Stimulated activated naive CD8-positive, alpha-beta T cell treated with anti-CD3 and anti-CD28 coated beads, Interleukin-15, amount 100 ng/mL, for 72 hours (primary cell): ENCODE data around the gene DLG2.
"Not testable (repeated sequence)": the region's sequence is repeated elsewhere in the genome, so short reads cannot be mapped to it uniquely, and the experiment has no call there.

Experiments
- ATAC-seq: fragments of 150-1000 bp; cut with Tn5 transposase; 2 replicates; pipeline ENCODE4 v1.10.0; 2021; ENCODE audit warnings: mild to moderate bottlenecking, moderate library complexity
- DNase-seq, 2 donors: peaks; one replicate each; pipeline ENCODE4 v3.0.0; 2021 to 2022
- H3K27ac Mint-ChIP-seq, 2 donors: one replicate each; pipeline ENCODE4 v1.8.0; 2022; ENCODE audit warnings: mild to moderate bottlenecking in 2 of 2, mixed read lengths in 2 of 2, moderate library complexity in 2 of 2
- H3K27me3 Mint-ChIP-seq: one replicate; pipeline ENCODE4 v1.8.0; 2022; ENCODE audit warnings: mixed read lengths
- H3K4me1 Mint-ChIP-seq: one replicate; pipeline ENCODE4 v1.8.0; 2022; ENCODE audit warnings: mild to moderate bottlenecking, mixed read lengths
- H3K4me3 Mint-ChIP-seq, 2 donors: one replicate each; pipeline ENCODE4 v1.8.0; 2022; ENCODE audit warnings: mild to moderate bottlenecking in 2 of 2, mixed read lengths in 2 of 2, moderate library complexity in 1 of 2
- H3K9me3 Mint-ChIP-seq, 2 donors: one replicate each; pipeline ENCODE4 v1.8.0; 2022; ENCODE audit warnings: mixed read lengths in 2 of 2

Gene DLG2

GRCh38 chr11:85475660-85476517, 151.3 kb downstream of the DLG2 start:
- Mint-ChIP-seq H3K4me1 (no peaks in the 10 kb centered on the region), H3K9me3 (peaks cover 1 to 9% of the 10 kb centered on the region in 2 donors), H3K27me3 (no peaks in the 10 kb centered on the region), H3K4me3 (no peak overlapping the region), H3K27ac (no peak overlapping the region)
- no peak for DNase-seq
- no peak for ATAC-seq

DNA sequence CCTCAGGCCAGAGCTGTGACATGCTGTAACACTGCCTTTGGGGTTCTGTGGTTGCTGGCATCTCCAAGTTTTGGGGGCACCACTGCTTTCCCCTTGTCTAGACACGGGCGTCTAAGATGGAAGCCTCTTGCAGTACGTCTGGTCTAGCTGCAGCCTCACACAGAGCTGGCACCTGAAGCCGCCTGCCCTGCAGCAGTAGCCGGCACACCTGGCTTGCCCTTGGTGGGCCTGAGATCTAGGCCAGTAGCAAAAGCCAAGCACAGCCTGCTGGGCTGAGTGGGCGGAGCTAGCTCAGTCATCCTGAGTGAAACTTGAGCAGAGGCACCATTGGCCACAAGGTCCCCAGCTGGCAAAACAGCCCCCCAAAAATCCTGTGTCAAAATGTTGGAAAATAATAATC, 154.2 kb downstream of the DLG2 start:
- no peaks in the 10 kb centered on the region for H3K4me1 Mint-ChIP-seq
- peak overlapping the region in 1 of 2 donors; percentile 27 for H3K27ac Mint-ChIP-seq
- no peak for ATAC-seq
- DNase-seq, result no peak
- H3K4me3 Mint-ChIP-seq, result no peak overlapping the region
- no peaks in the 10 kb centered on the region for H3K27me3 Mint-ChIP-seq
- H3K9me3 Mint-ChIP-seq, result peaks cover 22 to 23% of the 10 kb centered on the region in 2 donors

DNA sequence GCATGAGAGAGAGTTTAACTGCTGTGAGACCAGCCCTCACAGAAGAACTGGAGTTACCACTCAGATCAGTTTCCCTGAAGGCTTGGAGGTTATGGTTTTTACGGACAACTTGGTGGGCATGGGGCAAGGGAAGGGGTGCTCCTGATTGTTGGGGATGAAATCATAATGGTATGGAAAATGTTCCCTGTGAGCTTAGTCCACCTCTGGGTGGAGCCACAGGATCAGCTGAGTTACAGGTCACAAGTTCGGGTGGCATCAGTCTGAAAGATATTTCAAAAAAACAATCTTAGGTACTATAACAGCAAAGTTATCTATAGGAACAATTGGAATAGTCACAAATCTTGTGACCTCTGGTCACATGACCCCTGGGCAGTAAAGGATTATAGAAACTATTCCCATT, 162.9 kb downstream of the DLG2 start:
- Mint-ChIP-seq H3K4me3 (no peak overlapping the region), H3K27me3 (no peaks in the 10 kb centered on the region), H3K27ac (no peak overlapping the region), H3K9me3 (peaks cover 27 to 59% of the 10 kb centered on the region in 2 donors), H3K4me1 (no peaks in the 10 kb centered on the region)
- DNase-seq (no peak), ATAC-seq (no peak)

- Mint-ChIP-seq H3K27me3 (no peaks in the 10 kb centered on the region), H3K27ac (no peak overlapping the region), H3K4me1 (no peaks in the 10 kb centered on the region), H3K4me3 (no peak overlapping the region), H3K9me3 (peaks cover 51 to 74% of the 10 kb centered on the region in 2 donors)
- DNase-seq, result no peak
- ATAC-seq, result no peak
These were observed 167.8 kb downstream of the DLG2 start for GRCh38 chr11:85459304-85459703.

- no peaks in the 10 kb centered on the region for H3K4me1 Mint-ChIP-seq
- DNase-seq (no peak), ATAC-seq (no peak)
- no peak overlapping the region for H3K4me3 Mint-ChIP-seq
- H3K27ac Mint-ChIP-seq, result no peak overlapping the region
- H3K9me3 Mint-ChIP-seq, result peaks cover 4 to 7% of the 10 kb centered on the region in 2 donors
- no peaks in the 10 kb centered on the region for H3K27me3 Mint-ChIP-seq
These were observed 182.7 kb downstream of the DLG2 start for GRCh38 chr11:85444479-85444878.

DNA sequence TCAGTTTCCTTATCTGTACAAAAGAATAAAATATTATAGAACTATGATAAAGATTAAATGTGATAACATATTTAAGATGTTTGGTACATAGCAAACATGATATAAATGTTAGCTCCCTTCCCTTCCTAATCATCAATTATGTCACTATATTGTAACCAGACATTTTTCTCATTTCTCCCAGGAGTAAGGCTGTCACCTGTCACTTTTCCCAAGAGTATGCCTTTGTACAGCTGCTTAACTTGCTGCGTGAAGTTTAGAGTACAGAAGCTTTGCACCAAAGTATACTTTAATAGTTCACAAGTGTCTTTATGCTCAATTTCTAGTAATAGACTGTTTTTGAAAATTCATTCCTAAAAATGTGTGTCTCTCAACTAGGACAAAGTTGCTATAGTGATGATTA, 186.9 kb downstream of the DLG2 start:
- Mint-ChIP-seq H3K4me1 (no peaks in the 10 kb centered on the region), H3K27ac (no peak overlapping the region), H3K27me3 (no peaks in the 10 kb centered on the region), H3K9me3 (peaks cover 8 to 26% of the 10 kb centered on the region in 2 donors), H3K4me3 (no peak overlapping the region)
- no peak for DNase-seq
- no peak for ATAC-seq

GRCh38 chr11:85438328-85438727, 188.8 kb downstream of the DLG2 start:
- H3K27me3 Mint-ChIP-seq, result no peaks in the 10 kb centered on the region
- ATAC-seq, result no peak
- peaks cover 20 to 44% of the 10 kb centered on the region in 2 donors for H3K9me3 Mint-ChIP-seq
- H3K4me3 Mint-ChIP-seq, result no peak overlapping the region
- DNase-seq, result no peak
- H3K27ac Mint-ChIP-seq, result no peak overlapping the region
- no peaks in the 10 kb centered on the region for H3K4me1 Mint-ChIP-seq

GRCh38 chr11:85431319-85431718, 195.8 kb downstream of the DLG2 start:
- DNase-seq (no peak), ATAC-seq (no peak)
- Mint-ChIP-seq H3K9me3 (peaks cover 52 to 75% of the 10 kb centered on the region in 2 donors), H3K27ac (no peak overlapping the region), H3K27me3 (no peaks in the 10 kb centered on the region), H3K4me3 (no peak overlapping the region), H3K4me1 (no peaks in the 10 kb centered on the region)

DNA sequence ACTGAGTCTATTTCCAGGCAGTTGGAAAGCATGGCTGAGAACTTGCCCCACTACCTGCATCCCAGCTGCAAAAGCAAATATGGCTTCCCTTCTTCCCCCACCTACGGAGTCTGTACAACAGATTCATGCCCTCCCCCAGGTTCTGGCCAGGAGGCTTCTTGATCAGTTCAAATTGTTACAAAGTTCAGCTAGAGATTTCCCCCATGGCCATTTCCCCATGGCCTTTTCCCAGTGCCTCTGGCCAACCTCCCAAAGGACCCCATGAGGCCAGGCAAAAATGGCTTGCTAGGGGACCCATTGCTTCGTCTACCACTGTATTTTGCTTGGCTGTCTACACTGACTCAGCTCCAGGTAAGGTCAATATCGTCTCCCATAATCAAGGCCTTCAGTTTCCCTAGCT, 203.3 kb downstream of the DLG2 start:
- peaks cover 47 to 73% of the 10 kb centered on the region in 2 donors for H3K9me3 Mint-ChIP-seq
- H3K27ac Mint-ChIP-seq, result no peak overlapping the region
- H3K4me3 Mint-ChIP-seq, result no peak overlapping the region
- no peaks in the 10 kb centered on the region for H3K27me3 Mint-ChIP-seq
- no peak for DNase-seq
- H3K4me1 Mint-ChIP-seq, result no peaks in the 10 kb centered on the region
- no peak for ATAC-seq

DNA sequence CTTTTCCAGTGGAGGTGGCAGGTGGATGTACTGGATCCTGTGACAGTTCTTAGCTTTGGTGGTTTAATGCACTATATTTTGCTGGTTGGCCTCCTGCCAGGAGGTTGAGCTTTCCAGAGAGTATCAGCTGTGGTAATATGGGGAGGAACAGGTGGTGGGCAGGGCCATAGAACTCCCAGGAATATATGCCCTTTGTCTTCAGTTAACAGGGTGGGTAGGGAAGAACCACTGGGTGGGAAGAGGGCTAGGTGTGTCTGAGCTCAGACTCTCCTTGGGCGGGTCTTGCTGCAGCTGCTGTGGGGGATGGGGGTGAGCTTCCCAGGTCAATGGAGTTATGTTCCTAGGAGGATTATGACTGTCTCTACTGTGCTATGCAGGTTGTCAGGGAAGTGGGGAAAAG, 203.8 kb downstream of the DLG2 start:
- ATAC-seq (no peak), DNase-seq (no peak)
- H3K27ac Mint-ChIP-seq, result peak overlapping the region in 1 of 2 donors; percentile 35
- peaks cover 47 to 73% of the 10 kb centered on the region in 2 donors for H3K9me3 Mint-ChIP-seq
- no peaks in the 10 kb centered on the region for H3K4me1 Mint-ChIP-seq
- no peak overlapping the region for H3K4me3 Mint-ChIP-seq
- no peaks in the 10 kb centered on the region for H3K27me3 Mint-ChIP-seq

DNA sequence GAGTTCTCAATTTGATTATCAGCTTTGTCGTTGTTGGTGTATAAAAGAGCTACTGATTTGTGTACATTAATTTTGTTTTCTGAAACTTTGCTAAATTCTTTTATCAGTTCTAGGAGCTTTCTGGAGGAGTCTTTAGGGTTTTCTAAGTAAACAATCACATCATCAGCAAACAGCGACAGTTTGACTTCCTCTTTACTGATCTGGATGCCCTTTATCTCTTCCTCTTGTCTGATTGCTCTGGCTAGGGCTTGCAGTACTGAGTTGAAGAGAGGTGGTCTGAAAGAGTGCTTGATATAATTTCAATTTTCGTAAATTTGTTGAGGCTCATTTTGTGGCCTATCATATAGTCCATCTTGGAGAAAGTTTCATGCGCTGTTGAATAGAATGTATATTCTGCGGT, 213.0 kb downstream of the DLG2 start:
- Mint-ChIP-seq H3K27ac (no peak overlapping the region), H3K9me3 (peaks cover 52 to 71% of the 10 kb centered on the region in 2 donors), H3K27me3 (no peaks in the 10 kb centered on the region), H3K4me1 (no peaks in the 10 kb centered on the region), H3K4me3 (no peak overlapping the region)
- ATAC-seq (no peak), DNase-seq (no peak)

DNA sequence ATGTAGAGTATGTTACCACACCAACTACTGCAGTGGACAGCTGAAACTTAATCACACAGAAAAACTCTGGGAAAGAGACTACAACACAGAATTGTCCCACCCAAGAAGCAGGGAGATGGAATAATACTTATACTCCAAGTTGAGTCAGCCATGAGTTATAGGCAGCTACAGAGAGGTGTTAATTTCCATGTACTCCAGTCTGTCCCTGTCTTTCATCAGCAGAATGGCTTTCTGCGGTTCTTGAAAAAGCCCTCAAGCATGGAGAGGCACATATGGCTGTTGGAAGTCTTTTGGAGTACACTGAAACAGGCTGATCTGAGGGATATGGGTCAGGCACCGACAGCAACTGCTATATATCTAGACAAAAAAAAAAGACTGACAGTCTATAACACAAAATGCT, 219.5 kb downstream of the DLG2 start:
- ATAC-seq (no peak), DNase-seq (no peak)
- peaks cover 38 to 43% of the 10 kb centered on the region in 2 donors for H3K9me3 Mint-ChIP-seq
- H3K4me3 Mint-ChIP-seq, result no peak overlapping the region
- H3K27ac Mint-ChIP-seq, result no peak overlapping the region
- no peaks in the 10 kb centered on the region for H3K4me1 Mint-ChIP-seq
- no peaks in the 10 kb centered on the region for H3K27me3 Mint-ChIP-seq

DNA sequence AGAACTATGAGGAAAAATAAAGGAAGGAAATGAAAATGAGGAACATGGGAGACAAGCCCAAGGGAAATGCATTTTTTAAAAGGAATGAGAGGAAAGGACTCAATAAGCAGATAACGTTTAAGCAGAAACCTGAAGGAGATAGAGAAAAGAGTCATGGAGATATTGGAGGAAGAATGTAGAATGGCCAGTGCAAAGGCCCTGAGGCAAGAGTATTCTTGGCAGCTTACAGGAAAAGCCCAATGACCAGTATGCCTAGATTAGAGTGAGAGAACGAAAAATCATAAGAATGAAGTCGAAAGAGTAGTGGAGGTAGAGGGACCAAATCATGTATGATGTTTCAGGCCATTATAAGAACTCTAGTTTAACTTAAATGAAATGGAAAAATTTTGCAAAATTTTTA, 220.3 kb downstream of the DLG2 start:
- ATAC-seq, result no peak
- peaks cover 35% of the 10 kb centered on the region in 2 donors for H3K9me3 Mint-ChIP-seq
- H3K4me1 Mint-ChIP-seq, result no peaks in the 10 kb centered on the region
- no peak for DNase-seq
- H3K4me3 Mint-ChIP-seq, result no peak overlapping the region
- no peak overlapping the region for H3K27ac Mint-ChIP-seq
- H3K27me3 Mint-ChIP-seq, result no peaks in the 10 kb centered on the region

DNA sequence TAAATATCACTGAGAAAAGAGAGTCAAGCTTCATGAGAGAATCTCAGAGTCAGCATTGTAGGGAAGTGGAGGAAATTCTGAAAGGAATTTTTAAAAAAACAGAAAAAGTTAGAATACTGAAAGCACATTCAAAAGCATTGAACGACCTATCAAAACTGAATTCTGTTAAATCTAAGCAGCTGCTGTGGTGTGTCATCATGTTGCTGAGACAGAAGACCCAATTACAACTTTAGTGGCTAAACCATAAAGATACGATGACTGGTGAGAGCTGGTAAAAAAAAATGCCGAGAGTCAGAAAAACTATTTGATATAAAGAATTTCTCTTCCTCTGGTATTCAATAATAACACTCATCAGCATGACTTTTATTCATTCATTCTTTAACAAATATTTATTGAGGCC, 220.8 kb downstream of the DLG2 start:
- no peaks in the 10 kb centered on the region for H3K27me3 Mint-ChIP-seq
- peaks cover 32% of the 10 kb centered on the region in 2 donors for H3K9me3 Mint-ChIP-seq
- no peaks in the 10 kb centered on the region for H3K4me1 Mint-ChIP-seq
- H3K4me3 Mint-ChIP-seq, result no peak overlapping the region
- DNase-seq (no peak), ATAC-seq (no peak)
- no peak overlapping the region for H3K27ac Mint-ChIP-seq

- DNase-seq, H3K27ac Mint-ChIP-seq, H3K4me1 Mint-ChIP-seq, H3K27me3 Mint-ChIP-seq, ATAC-seq, H3K4me3 Mint-ChIP-seq: not testable (repeated sequence)
- H3K9me3 Mint-ChIP-seq, result peaks cover 38 to 43% of the 10 kb centered on the region in 2 donors
These were observed 231.6 kb downstream of the DLG2 start for GRCh38 chr11:85395515-85396055.

GRCh38 chr11:85394283-85394682, 232.9 kb downstream of the DLG2 start:
- Mint-ChIP-seq H3K27ac (no peak overlapping the region), H3K4me1 (no peaks in the 10 kb centered on the region), H3K27me3 (no peaks in the 10 kb centered on the region), H3K9me3 (peaks cover 51 to 52% of the 10 kb centered on the region in 2 donors), H3K4me3 (no peak overlapping the region)
- ATAC-seq (no peak), DNase-seq (no peak)
